Panc1 (cell line): ENCODE measurements around the gene VPS35L. TPM values are rescaled to one million over a fixed set of nuclear protein-coding genes. Genes with fewer than 3 reads are reported as not detected.

Experiments
- ATAC-seq: fragments of 200-7000 bp; cut with Tn5 transposase; 2 replicates; pipeline ENCODE4 v1.9.1; 2020; ENCODE audit warnings: mild to moderate bottlenecking, moderate library complexity
- BruUV-seq: library from RNA; stranded (reverse); fragments of 400-500 nt; replicated peaks from 2 replicates; lab custom pipeline; 2021; lab: Mats Ljungman, UMichigan
- CTCF ChIA-PET: fragments of 300-600 bp; sonication (Branson Sonifier 250); formaldehyde crosslinking; loops from one replicate; lab custom pipeline; 2022; ENCODE audit warnings: antibody characterized with exemption; lab: Charles Lee
- POLR2A ChIA-PET: fragments of 300-600 bp; sonication (Branson Sonifier 250); formaldehyde crosslinking; loops from one replicate; lab custom pipeline; 2022; ENCODE audit warnings: antibody characterized with exemption; lab: Charles Lee
- DNase-seq: peaks from one replicate; pipeline ENCODE4 v3.0.0-alpha.2; 2010; ENCODE audit warnings: low read depth, low spot score
- H3K27ac ChIP-seq: 2 replicates; pipeline ENCODE4 v1.5.1; 2011; ENCODE audit warnings: mild to moderate bottlenecking, low read length, inconsistent platforms
- H3K27me3 ChIP-seq: fragments of 200-500 bp; sonication (Bioruptor generic); 2 replicates; pipeline ENCODE4 v1.6.0; 2014; ENCODE audit warnings: low read length, inconsistent platforms; ENCODE audit not compliant: control insufficient read depth, insufficient read depth
- H3K36me3 ChIP-seq: fragments of 200-500 bp; sonication (Bioruptor generic); 2 replicates; pipeline ENCODE4 v1.5.1; 2014; ENCODE audit warnings: inconsistent platforms, mild to moderate bottlenecking, low read length, moderate library complexity; ENCODE audit not compliant: control insufficient read depth, insufficient read depth
- H3K4me1 ChIP-seq: 2 replicates; pipeline ENCODE4 v1.5.1; 2011; ENCODE audit warnings: inconsistent platforms, mild to moderate bottlenecking, low read length, moderate library complexity; ENCODE audit not compliant: control insufficient read depth, insufficient read depth
- H3K4me3 ChIP-seq, 2 experiments: 2 replicates each; pipeline ENCODE4 v1.5.1; 2011 to 2012; ENCODE audit warnings: low read depth in 2 of 2, low read length in 2 of 2, mild to moderate bottlenecking in 2 of 2, inconsistent platforms in 1 of 2, moderate library complexity in 1 of 2
- H3K9me3 ChIP-seq: fragments of 200-500 bp; sonication (Bioruptor generic); 2 replicates; pipeline ENCODE4 v1.5.1; 2014; ENCODE audit warnings: low read depth, mild to moderate bottlenecking, inconsistent platforms, low read length, moderate library complexity; ENCODE audit not compliant: control insufficient read depth, insufficient read depth
- CTCF ChIP-seq: fragments of 450-650 bp; IDR thresholded peaks from 2 replicates; pipeline ENCODE4 v1.5.1; 2017; ENCODE audit warnings: mild to moderate bottlenecking
- POLR2AphosphoS5 ChIP-seq: IDR thresholded peaks from 2 replicates; pipeline ENCODE4 v1.6.1; 2012; ENCODE audit warnings: mild to moderate bottlenecking, low read depth, low read length, moderate library complexity
- REST ChIP-seq, 2 experiments: IDR thresholded peaks; 2 replicates each; pipeline ENCODE4 v1.6.1; 2011 to 2012; ENCODE audit warnings: low read depth in 2 of 2, control low read depth in 1 of 2, low read length in 1 of 2, mild to moderate bottlenecking in 1 of 2, moderate library complexity in 1 of 2; ENCODE audit not compliant: insufficient read depth in 1 of 2
- SIN3A ChIP-seq: IDR thresholded peaks from 2 replicates; pipeline ENCODE4 v1.6.1; 2012; ENCODE audit warnings: low read depth, mild to moderate bottlenecking, low read length, moderate library complexity, borderline replicate concordance; ENCODE audit not compliant: insufficient read depth
- TCF7L2 ChIP-seq: IDR thresholded peaks from 2 replicates; pipeline ENCODE4 v1.6.1; 2011; ENCODE audit warnings: mild to moderate bottlenecking, low read depth, low read length, inconsistent platforms
- in situ Hi-C: cut with HindIII; loops from 2 replicates; pipeline ENCODE4 v1.10.0; 2016; ENCODE audit warnings: low sequenced_read_pairs, low pct_unique_long_range_greater_than_20kb
- intact Hi-C: fragments of 100-400 bp; cut with micrococcal nuclease; formaldehyde crosslinking; loops from one replicate; pipeline ENCODE4 v1.10.0; 2022; ENCODE audit not compliant: unreplicated experiment
- total RNA-seq: library from RNA; stranded (reverse); gene quantifications from one replicate; pipeline ENCODE4 v1.2.1, GENCODE V29; 2021; ENCODE audit not compliant: unreplicated experiment

Gene VPS35L
- total RNA-seq, 1 experiment from 2014 or later, result 124 TPM

- POLR2A ChIA-PET, result no interaction called here
- no peak overlapping the region for H3K27ac ChIP-seq
- no peaks in the 10 kb centered on the region for H3K9me3 ChIP-seq
- in situ Hi-C loops (no loop called here), intact Hi-C loops (no loop called here)
- CTCF ChIA-PET, result interaction anchor here (0.6 kb wide), 1 partner anchor 14 kb away, joined by 7 read pairs; no protein-coding TSS in a partner anchor
- no peaks in the 10 kb centered on the region; the same call in 1 of the 2 replicates for H3K36me3 ChIP-seq
- no peak overlapping the region for H3K4me3 ChIP-seq
- TF ChIP-seq POLR2AphosphoS5 (no peak), CTCF (no peak), TCF7L2 (no peak)
- BruUV-seq, result no TSS peak
- DNase-seq, result no peak
- ATAC-seq, result no peak
- H3K27me3 ChIP-seq, result no peaks in the 10 kb centered on the region
- H3K4me1 ChIP-seq, result peaks cover 11% of the 10 kb centered on the region
Observed at GRCh38 chr16:19700319-19700781, 144.8 kb downstream of the VPS35L start.

- Histone ChIP-seq H3K9me3 (no peaks in the 10 kb centered on the region), H3K4me1 (peaks cover 11% of the 10 kb centered on the region), H3K27ac (no peak overlapping the region), H3K27me3 (no peaks in the 10 kb centered on the region), H3K4me3 (no peak overlapping the region), H3K36me3 (no peaks in the 10 kb centered on the region; the same call in 1 of the 2 replicates)
- intact Hi-C loops (no loop called here), in situ Hi-C loops (no loop called here)
- no TSS peak for BruUV-seq
- ChIA-PET POLR2A (no interaction called here), CTCF (no interaction called here)
- no peak for ATAC-seq
- TF ChIP-seq REST (IDR thresholded peaks at IDR 0.05; ENCODE audit: insufficient read depth in 1 of 2, low read depth in 2 of 2, low read length in 1 of 2), result no peak
- no peak for TF ChIP-seq SIN3A
- TF ChIP-seq POLR2AphosphoS5, result no peak; the same call in 1 of the 2 replicates
- no peak for TF ChIP-seq TCF7L2
- no peak for TF ChIP-seq CTCF
- DNase-seq, result no peak
Observed at GRCh38 chr16:19701091-19701490, 145.6 kb downstream of the VPS35L start.
